HG02678 (cell line): ENCODE data around the gene BEST1.
"Not testable (repeated sequence)": the region's sequence is repeated elsewhere in the genome, so short reads cannot be mapped to it uniquely, and the experiment has no call there.

Experiments used
- ATAC-seq: cut with Tn5 transposase; IDR thresholded peaks from one replicate; pipeline ENCODE4 v1.9.1; 2021; ENCODE audit warnings: mild to moderate bottlenecking, moderate library complexity; ENCODE audit not compliant: unreplicated experiment

BEST1 gene

DNA sequence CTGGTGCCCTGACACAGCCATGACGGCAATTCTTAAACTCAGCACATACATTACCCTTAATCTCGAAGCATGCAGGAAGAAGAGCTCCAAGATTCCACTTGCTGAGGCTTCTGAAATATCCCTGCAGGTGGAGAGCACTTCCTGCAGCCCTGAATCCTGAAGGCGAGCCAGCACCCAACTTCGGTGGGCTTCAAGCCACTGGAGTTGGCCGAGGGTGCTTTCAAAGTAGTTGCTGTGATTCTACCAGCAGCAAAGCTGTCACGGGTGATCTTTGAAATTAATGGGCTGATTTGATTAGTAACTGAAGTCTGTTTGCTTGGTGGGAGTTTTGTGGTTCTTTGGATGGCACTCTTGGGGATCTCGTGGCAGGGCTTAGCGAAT lies 26.3 kb downstream of the BEST1 start:
- no peak for ATAC-seq

GRCh38 chr11:61976813-61977475 lies 26.8 kb downstream of the BEST1 start:
- ATAC-seq, result no peak

DNA sequence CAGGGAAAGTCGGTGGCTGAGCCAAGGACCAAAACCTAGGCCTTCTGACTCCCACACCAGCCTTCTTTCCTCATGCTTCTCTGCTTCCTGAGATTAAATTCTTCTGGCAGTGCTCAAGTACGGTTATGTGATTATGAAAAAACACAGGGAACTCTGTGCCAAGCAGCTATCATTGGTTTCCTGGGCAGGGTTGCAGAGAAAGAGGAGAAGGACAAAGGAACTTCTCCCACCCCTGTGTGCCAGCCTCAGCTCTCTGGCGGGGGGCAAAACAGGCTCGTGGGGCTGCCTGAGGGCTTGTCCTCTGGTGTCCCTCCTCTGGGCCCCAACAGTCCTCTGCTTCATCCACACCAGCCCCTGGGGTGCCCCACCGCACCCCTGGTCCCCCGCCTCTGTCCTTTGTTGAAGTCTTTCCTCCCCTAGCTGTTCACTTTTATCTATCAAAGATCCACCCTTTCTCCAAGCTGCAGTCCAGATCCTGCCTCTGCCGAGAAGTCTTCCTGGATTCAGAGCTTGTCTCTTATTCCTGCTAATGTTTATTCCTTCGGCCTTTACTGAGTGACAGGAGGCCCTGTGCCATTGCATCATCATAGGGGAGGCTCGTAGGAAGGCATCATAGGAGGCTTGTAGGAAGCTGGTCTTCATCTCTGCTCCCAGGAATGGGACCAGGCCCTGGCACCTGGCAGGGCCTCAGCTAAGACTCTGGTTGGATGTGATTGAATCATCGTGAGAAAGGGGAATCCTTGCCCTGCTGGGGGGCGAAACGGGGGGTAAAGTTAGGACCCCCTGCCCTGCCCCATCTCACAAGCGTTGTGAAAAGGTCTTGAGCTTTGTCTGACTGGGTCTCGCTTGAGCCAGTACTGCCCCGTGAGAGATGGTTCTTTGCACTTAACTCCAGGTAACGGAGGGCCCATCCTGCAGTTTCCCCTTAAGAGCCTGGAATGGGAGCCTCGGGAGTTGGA lies 28.8 kb downstream of the BEST1 start:
- ATAC-seq, result no peak

- no peak for ATAC-seq
Observed at GRCh38 chr11:61980783-61981541, 30.8 kb downstream of the BEST1 start.

- ATAC-seq, result no peak
Observed at GRCh38 chr11:61983419-61983818, 33.3 kb downstream of the BEST1 start.

DNA sequence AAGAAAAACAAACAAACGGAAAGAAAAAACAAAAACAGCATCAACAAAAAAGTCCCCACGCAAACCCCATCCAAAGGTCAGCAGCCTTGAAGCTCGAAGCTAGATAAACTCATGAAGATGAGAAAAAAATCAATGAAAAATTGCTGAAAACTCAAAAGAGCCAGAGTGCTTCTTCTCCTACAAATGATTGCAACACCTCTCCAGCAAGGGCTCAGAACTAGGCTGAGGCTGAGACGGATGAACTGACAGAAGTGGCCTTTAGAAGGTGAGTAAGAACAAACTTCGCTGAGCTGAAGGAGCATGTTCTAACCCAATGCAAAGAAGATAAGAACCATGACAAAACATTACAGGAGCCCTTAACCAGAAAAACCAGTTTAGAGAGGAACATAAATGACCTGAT lies 35.7 kb downstream of the BEST1 start:
- ATAC-seq, result no peak

- ATAC-seq, result no peak
Observed at GRCh38 chr11:61994981-61995380, 44.8 kb downstream of the BEST1 start.

GRCh38 chr11:61996933-61997332 lies 46.8 kb downstream of the BEST1 start:
- ATAC-seq, result no peak

- ATAC-seq, result no peak
Observed at GRCh38 chr11:61999141-61999975, 49.2 kb downstream of the BEST1 start.

DNA sequence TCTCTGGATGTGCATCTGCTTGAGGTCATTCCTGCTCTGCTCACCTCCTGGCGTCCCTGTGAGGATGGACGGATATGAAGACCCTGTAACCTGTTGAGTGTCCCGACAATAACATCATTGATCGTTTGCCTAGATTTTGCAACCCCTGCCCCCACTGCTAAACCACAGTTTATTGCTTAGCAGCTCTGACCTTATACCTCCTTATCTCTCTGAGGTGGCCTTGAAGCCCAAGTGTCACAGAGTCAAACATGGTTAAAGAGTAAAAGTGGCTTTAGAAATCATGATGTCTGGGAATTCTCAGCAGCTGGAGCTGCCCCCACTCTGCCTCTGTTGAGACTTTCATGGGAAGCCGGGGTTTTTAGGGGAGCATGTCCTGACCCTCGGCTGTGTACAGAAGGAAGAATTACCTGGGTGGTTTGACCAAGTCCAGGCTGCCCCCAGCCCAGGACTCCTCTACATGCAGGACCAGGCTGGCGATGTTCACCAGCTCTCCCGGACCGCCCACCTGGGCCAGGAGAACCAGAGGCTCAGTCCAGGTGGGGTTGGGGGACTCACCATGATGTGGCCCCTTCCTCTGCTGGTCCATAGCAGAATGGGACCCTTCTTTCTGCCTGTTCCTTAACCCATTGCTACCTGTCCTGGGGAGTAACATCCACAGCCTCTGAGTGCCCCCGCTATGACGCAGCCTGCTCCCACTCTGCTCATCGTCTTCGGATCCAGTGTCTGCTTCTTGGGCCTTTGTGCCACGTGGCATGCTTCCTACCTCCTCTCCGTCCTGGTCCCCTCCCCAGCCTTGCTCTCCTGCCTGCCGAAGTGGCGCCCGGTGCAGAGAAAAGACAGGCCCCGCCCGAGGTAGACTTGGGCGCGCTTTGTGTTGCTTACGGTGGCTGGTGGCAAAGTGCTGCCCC lies 50.6 kb downstream of the BEST1 start:
- ATAC-seq, result no peak

DNA sequence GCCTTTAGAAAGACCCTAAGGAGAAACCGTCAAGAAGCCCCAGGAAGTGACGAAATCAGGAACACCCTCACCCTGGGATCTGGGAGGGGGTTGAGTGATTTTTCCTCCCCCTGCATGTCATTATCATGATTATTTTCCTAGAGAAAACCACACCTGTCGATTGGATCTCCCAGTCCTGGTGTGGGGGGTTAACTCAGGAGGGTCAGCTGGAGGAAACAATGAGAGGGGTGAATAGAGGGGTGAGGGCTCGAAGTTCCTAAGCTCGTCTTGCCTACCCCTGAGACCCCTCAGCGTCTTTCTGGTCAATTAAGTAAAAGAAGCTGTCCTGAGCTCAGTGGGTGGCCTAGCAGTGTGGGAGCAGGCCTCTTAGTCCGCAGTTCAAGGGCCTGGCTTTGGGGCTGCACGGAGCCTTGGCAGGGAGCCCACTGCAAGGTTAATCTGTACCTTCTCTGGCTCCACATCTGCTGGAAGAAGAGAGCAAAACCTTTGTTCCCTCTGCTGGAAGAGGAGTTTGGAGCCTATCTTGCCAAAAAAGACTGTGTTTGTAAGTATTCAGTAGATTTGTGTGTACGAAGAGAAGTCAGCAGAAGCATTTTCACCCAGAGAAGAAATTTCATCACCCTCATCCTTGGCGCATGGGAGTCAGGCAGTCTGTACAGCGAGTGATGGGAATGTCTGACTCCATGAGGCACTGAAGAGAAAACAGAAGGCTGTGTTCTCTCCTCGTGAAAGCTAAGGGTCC lies 51.5 kb downstream of the BEST1 start:
- no peak for ATAC-seq

GRCh38 chr11:62002283-62002682 lies 52.1 kb downstream of the BEST1 start:
- not testable (repeated sequence) for ATAC-seq

DNA sequence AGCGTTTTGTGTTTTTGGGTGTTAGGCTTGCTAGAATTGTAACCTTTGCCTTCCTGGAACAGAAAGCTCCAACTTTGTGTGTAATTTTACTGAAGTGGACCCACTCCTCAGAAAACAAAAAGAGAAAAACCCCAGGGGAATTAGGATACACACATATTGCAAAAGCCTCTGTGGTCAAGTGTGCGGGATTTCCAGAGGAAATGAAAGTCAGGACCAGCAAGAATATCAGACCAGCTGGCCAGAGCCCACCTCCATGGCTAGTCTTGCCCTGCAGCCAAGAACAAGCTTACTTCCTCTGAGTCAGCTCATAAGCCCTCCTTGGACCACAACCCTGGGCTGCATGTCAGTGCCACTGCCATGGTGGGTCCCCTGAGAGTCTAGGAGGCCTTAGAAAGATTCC lies 54.3 kb downstream of the BEST1 start:
- no peak for ATAC-seq

GRCh38 chr11:62008193-62008592 lies 58.0 kb downstream of the BEST1 start:
- no peak for ATAC-seq

- ATAC-seq, result no peak
Observed at GRCh38 chr11:62010935-62011528, 60.9 kb downstream of the BEST1 start.

DNA sequence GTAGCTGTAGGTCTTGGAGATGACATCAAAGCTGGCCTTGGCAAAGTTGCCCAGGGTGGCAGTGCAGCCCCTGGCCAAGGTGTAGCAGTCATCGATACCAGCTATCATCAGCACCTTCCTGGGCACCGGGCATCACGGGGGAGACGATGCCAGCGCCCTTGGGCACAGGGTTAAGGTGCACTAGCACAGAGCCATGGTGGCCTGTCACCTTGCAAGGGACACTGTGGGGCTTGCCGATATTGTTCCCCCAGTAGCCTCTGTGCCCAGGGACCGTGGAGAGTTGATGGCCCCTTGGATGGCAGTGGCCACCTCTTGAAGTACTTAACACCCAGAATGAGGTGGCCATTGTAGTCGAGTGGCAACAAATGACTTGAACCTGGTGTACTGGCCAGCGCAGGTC lies 61.7 kb downstream of the BEST1 start:
- ATAC-seq, result no peak

DNA sequence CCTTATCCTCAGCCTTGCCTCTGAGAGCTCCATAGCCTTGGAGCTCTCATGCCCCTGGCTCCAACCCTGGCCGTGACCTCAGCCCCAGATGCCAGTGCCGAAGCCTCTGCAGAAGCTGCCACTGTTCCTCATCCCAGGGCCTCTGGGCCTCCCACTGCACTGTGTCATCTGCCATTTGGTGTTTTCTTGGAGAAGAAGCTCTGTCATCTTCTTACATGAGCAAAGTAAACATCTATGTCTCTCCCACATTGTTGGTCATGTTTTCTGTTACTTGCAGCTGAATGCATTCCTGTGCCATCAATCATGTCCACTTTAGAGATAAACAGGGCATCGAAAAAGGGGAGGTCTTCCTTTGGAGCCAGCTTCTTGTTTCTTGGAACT lies 62.3 kb downstream of the BEST1 start:
- no peak for ATAC-seq

DNA sequence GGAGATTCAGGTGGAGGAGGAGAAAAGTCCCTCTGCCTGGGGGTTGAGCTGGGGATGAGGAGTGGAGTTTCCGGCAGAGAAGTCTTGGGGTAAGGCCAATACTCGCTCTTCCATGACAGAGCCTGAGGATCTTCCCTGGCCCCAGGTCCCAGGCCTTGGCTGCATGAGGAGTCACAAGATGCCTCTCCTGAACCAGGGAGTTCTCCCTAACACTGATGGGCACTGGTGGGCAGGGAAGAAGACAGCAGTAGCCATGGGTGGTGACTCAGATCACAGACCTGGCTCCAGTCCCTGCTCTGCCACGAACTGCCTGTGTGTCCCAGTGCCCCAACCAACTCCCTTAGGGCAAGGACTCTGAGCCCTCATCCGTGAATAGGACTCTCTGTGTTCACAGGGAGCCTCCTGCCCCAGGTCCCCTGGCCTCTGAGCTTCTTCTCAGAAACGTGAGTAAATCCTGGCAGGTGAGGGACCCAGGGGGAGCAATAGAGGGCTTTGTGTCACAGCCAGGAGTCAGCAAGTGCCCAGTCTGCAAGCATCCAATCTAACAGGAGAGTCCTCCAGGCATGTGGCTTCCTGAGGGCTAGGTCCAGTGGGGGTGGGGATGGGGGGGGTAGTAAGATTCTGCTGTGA lies 62.8 kb downstream of the BEST1 start:
- no peak for ATAC-seq
